Activated CD4-positive, alpha-beta T cell treated with anti-CD3 and anti-CD28 coated beads for 48 hours (primary cell): Measurements from ENCODE around the gene FXYD7.
"Not testable (repeated sequence)": the region's sequence is repeated elsewhere in the genome, so short reads cannot be mapped to it uniquely, and the experiment has no call there.

Experiments
- DNase-seq: peaks from one replicate; pipeline ENCODE4 v3.0.0-alpha.2; 2020

Gene FXYD7

DNA sequence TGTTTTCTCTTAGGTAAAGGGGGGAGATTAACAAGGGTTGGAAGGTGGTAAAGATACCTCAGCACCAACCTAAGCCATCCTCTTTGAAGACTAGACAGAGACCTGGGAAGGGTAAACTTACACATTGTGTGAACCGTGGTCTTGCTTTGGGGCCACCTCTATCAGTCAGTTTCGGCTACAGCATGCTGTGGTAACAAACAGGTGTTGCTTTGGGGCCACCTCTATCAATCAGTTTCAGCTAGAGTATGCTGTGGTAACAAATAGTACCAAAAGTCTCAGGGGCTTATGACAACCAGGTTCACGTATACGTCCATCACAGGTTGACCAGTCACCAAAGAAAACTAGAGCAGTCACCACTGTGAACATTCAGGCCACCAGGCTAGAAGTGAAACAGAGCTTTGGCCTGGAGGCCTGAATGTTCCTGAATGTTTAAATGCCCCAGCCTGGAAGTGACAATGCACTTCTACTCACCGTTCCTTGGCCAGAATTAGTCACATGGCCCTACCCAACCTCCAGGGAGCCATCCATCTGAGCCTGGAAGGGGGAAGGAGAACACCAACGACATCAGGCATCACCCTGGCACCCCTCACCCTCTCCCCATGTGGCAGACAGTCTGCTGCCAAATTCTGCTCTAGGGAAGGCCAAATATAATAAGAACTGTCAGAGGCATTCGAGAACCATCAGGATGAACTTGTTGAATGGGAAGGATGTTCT lies 3.8 kb downstream of the FXYD7 start:
- no peak for DNase-seq

DNA sequence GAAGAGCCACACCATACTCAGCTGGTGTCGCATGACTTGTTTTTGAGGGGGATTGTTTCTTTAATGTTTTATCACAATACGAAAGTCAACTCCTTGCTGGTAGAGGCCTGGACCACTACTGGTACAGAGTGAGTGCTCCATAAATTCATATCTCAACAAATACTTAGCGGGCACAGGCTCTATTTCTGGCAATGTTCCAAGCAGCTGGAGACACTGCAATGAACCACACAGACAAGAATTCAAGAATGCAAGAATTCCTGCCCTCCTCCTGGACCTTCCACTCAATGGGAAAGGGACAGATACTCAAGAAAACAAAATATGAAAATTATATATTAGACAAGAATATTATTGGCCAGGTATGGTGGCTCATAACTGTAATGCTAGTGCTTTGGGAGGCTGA lies 6.4 kb downstream of the FXYD7 start:
- no peak for DNase-seq

DNA sequence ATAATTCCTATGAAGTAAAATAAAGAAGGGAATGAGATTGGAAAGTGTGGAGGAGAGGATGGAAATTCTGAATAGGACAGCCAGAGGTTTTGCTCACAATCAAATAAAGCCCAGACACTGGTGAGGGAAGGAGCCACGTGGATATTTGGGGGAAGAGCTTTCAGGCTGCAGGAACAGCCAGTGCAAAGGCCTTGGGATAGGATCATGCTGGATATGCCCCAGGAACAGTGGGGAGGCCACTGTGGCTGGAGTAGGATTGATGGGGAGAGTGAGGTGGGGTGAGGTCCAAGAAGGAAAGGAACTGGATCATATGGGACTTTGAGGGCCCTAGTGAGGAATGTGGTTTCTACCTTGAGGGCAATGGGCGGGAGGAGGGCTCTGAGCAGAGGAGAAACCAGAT lies 7.4 kb downstream of the FXYD7 start:
- no peak for DNase-seq

DNA sequence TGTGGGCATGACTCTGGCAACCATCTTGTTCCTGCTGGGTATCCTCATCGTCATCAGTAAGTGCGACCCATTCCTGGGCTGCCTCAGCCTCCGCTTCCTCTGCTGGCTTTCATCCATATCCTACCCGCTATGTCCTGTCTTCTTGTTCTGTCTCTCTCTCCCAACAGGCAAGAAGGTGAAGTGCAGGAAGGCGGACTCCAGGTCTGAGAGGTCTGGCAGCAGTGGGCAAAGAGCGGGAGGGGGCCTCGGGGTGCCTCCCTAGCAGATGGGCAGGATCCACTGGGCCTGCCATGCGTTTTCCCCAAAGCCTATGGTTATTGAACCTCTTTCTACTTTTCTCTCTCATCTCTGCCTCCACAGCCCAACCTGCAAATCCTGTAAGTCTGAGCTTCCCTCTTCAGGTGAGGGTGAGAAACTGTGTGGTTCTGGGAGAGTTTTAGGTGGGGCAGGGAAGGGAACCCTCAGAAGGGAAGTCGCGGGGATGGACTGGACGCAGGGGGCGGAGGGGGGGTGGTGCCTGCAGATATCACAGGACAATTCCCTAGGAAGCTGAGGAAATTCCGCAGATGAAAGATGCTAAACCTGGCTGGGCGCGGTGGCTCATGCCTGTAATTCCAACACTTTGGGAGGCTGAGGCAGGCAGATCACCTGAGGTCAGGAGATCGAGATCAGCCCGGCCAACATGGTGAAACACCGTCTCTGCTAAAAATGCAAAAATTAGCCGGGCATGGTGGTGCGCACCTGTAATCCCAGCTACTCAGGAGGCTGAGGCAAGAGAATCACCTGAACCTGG lies 8.4 kb downstream of the FXYD7 start:
- DNase-seq, result no peak

DNA sequence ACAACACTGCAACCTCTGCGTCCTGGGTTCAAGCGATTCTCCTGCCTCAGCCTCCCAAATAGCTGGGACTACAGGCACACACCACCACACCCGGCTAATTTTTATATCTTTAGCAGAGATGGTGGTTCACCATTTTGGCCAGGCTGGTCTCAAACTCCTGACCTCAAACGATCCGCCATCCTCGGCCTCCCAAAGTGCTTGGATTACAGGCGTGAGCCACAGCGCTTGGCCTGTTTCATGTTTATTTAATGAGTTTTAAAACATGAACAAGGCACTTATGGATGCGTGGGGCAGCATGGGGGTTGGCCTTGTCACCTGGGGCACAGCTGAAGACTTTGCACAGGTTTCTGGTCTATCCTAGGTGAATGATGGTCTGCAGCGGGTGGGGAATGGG lies 10.1 kb downstream of the FXYD7 start:
- not testable (repeated sequence) for DNase-seq

- peak; percentile 89 for DNase-seq
These were observed 10.9 kb downstream of the FXYD7 start for GRCh38 chr19:35153701-35154524.

DNA sequence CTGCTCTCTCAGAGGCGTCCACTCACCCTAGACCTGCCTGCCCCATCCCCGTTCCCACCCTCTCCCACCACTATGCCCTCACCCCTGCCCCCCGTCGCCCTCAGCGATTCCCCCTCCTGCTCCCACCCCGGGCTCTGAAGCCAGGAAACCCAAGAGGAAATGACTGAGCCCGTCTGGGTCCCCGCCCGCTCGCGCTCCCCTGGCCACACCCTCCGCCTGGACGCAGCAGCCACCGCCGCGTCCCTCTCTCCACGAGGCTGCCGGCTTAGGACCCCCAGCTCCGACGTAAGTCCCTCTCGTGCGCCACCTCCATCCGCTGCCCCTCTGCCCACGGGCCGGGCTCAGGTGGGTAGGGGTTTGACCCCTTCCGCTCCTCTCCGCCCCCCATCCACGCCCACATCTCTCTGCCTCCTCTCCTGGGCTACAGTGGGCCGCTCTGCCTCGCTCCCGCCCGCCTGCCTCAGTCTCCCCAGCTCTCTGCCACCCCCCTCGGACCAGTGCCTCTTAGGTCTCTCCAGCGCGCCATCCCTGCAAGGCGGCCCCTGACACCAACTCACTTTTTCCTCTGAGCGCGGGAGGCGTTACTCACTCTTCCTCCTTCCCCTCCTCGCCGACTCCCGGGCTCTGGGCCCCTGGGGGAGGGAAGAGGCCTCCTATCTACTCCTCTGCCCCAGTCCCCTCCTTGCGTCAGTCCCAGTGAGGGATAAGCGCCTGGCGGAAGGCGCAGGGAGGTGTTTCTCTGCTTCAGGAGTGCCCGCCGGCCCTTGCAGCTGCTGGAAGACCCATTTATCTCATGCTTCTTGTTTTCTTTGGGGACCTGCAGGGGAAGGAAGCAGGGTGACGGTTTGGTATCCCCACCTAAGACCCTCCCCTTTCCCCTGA lies 11.7 kb downstream of the FXYD7 start, which contains the start of gene FXYD5:
FXYD5 (plus strand) TSS at position 211 of the 882 bp plus-strand sequence. CDS start 816 bp downstream, outside the sequence.
- peak; percentile 91 for DNase-seq

DNA sequence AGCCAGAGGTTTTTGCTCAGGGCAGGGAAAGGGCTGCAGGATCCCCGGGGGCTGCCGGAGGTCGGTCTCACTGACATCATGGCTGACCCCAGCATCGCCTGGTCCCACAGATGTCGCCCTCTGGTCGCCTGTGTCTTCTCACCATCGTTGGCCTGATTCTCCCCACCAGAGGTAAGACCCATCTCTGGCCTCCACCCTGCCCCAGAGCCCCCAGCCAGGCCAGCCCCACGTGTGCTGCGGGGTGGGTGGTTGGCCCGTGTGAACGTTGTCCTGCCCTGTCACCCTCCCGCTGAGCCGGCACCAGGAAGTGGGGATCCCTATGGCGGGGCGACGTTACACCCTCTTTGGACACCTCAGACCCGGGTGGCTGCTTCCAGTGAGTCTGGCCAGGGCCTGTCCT lies 12.4 kb downstream of the FXYD7 start:
- DNase-seq, result peak; percentile 60

DNA sequence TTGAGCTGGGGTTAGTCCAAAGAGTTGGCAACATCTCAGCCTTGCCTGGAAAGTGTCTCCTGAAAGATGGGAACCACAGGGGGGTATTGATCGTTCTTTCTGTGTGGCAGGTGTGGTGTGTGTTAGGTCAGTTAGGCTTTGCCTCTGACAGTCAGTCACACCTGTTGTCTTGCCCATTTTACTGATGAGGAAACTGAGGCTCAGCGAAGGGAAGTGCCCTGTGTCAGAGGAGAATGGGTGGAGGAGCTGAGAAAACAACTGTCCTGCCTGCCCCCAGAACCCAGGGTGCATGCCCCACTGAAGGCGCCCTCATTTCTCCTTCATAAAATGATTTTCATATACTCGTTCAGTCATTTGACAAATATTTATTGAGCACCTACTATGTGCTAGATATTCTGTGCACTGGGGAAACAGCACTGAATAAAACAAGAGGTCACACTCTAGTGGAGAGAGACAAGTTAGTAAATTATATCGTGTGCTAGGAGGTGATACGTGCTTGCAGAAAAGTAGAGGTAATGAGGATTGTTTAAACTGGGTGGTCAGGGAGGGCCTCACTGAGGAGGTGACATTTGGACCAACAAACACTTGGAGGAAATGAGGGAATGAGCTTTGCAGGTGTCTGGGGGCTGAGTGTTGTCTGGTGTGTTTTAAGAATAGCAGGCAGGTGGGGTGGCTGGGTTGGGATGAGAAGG lies 13.1 kb downstream of the FXYD7 start:
- no peak for DNase-seq

DNA sequence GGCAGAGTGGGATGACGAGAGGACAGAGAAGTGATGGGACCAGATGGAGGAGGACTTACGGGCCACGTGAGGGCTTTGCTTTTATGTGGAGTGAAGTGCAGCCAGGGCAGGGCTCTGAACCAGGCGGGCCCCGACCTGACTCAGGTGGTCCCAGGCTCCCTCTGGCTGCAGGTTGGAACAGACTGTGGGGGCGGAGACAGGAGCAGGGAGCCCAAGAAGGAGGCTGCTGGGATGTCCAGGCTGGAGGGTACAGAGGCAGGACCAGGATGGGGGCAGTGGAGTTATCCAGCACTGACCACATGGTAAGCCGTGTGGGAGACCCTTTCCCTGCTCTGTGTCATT lies 13.6 kb downstream of the FXYD7 start:
- DNase-seq, result no peak

- no peak for DNase-seq
These were observed 14.4 kb downstream of the FXYD7 start for GRCh38 chr19:35157431-35157830.

- no peak for DNase-seq
These were observed 16.6 kb downstream of the FXYD7 start for GRCh38 chr19:35159606-35160005.

- DNase-seq, result no peak
These were observed 17.8 kb downstream of the FXYD7 start for GRCh38 chr19:35160629-35161433.

- DNase-seq, result no peak
These were observed 18.3 kb downstream of the FXYD7 start for GRCh38 chr19:35161434-35161743.

- no peak for DNase-seq
These were observed 19.6 kb downstream of the FXYD7 start for GRCh38 chr19:35162471-35163326.

DNA sequence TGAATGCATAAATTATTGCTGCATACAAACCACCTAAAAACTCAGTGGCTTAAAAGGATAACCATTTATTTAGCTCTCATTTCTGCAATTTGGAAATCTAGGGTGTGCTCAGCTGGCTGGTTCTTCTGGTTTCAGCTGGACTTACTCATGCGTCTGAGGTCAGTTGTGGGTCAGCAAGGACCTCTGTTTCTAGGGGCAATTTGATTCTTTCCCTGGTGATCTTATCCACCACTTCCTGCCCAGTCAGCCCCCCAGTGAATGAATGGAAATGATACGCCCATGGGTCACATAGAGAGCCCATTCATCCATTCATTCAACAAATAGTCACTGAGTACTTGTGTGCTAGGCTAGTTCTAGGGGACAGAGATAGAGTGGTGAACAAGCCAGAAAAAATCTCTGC lies 21.4 kb downstream of the FXYD7 start:
- DNase-seq, result no peak

DNA sequence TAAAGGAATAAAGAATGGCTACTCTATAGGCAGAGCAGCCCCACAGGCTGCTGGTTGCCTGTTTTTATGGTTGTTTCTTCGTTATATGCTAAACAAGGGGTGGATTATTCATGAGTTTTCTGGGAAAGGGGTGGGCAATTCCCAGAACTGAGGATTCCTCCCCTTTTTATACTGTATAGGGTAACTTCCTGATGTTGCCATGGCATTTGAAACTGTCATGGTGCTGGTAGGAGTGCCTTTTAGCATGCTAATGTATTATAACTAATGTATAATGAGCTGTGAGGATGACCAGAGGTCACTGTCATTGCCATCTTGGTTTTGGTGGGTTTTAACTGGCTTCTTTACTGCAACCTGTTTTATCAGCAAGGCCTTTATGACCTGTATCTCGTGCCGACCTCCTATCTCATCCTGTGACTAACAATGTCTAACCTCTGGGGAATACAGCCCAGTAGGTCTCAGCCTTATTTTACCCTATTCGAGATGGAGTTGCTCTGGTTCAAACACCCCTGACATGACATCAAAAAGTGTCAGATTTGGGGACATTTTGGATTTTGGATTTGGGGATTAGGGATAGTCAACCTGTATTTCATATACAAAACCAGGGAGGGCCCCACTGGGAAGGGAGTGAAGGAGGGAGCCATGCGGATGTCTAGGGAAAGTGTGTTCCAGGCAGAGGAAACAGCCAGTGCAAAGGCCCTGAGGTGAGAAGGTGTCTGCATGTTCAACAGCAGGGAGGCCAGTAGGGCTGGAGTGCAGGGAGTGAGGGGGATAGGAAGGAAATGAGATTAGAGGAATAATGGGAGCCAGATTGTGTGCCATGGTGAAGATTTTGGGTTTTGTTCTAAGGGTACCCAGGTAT lies 22.4 kb downstream of the FXYD7 start:
- DNase-seq, result no peak

DNA sequence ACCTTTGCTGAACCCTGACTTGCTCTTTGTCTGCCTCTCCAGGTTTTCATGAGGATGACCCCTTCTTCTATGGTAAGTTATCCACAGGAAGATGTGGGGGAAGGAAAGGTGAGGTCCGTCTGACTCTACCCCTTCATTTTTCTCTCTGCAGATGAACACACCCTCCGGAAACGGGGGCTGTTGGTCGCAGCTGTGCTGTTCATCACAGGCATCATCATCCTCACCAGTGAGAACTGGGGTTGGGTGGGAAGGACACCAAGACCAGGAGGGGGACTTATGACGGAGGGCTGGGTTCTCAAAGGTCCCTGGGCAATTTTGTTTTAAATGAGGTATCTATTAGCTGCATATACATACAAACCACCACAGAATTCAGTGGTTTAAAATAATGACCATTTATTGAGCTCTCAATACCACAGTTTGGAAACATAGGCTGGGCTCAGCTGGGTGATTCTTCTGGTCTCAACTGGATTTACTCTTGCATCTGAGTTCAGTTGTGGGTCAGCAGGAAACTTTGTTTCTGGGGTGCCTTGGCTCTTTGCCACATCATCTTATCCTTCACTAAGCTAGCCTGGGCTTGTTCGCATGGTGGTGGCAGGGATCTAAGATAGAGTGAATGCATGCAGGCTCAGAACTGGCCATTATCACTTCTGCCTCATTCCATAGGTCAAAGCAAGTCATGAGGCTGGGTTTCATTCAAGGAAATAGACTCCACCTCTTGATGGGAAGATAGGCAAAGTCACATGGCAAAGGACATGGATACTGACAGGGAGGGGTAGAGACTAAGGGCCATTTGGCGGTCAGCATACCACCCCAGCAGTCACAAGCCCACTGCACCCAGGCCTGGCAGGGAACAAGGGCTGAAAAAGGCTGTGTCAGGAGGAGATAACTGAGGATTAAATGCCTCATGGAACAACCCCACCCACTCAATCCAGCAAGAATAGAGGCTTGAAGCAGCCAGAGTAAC lies 23.3 kb downstream of the FXYD7 start:
- DNase-seq, result peak; percentile 27
